HG02840 (cell line): ENCODE data around the gene FAM199X.

ENCODE experiments used
- ATAC-seq: cut with Tn5 transposase; IDR thresholded peaks from one replicate; pipeline ENCODE4 v1.9.1; 2021; ENCODE audit warnings: mild to moderate bottlenecking, moderate library complexity, moderate number of reproducible peaks; ENCODE audit not compliant: unreplicated experiment, low FRiP score

Gene FAM199X

DNA sequence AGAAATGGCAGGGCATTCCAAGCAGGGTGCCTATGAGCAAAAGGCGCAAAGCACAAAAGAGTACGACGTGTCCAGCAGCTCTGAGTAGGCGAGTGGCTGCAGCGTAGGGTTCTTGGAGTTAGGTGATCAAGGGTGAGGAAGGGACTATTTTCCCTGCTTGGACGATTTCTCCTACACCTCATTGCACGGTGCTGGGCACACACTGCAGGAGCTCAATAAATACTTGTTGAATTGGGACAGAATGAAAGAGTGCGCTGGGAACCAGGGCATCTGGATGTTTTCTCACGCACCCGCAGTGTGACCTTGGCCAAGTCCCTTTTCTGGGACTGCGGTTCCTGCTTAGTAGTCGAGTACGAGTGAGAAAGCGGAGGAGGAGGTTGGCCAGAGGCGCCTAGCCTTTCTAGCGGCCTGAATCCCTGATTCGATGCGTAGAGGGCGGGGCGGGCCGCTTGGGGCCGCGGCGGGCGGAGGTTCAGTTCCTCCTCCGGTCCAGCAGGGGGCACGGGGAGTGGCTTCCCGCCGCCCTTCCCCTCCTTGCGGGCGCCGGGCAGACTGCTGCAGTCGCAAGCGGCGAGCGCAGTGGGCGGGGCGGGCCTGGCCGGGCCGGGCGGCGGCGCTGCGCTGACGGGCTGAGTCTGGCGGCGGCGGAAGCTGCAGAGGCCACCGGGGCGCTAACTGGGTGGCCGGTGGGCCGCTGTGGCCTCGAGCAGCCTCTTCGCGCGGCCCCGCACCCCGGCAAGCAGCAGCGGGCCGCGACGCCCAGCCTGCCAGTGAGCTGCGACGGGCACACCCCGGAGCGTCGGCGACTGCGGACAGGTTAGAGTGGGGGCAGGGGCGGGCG lies at the start of gene FAM199X:
Gene FAM199X (plus strand): TSS at position 560 of the 841 bp plus-strand sequence. CDS start 333 bp downstream, outside the sequence.
- peak; percentile 94 for ATAC-seq

DNA sequence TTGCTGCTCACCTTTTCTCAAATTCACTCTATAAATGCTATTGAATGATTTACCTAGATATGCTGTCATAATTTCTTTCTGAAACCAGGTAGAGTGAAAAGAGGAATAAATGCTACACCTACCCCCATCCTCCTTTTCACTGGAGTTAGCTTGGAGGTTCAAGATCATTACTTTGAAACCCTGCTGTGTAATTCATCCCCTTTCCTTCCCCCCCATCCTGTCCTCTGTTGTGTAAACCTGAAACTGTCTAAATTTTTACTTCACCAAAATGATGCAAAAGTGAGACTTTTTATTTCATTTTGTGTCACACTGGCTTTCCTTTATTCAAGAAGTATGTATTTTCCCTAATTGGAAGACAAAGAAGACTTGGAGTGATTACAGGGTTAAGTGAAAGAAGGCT lies 48.5 kb upstream of the FAM199X start:
- ATAC-seq = no peak

DNA sequence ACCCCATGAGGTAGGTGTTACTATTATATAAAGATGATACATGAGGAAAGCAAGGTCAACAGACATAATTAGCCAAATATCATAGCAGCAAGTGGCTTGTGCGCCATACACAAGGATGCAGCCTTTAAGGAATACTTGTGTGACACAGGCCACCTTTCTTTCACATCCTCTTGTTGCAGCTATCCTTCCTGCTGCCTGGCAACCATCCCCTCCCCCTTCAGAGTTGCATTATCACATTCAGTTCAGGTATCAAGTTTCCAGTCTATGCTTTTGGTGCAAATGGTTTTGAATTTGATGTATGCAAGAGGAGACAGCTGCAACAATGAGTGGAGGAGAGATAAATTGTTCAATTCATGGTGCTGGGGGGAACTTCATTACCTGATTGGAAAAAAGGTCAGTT lies 47.5 kb upstream of the FAM199X start:
- ATAC-seq = no peak

DNA sequence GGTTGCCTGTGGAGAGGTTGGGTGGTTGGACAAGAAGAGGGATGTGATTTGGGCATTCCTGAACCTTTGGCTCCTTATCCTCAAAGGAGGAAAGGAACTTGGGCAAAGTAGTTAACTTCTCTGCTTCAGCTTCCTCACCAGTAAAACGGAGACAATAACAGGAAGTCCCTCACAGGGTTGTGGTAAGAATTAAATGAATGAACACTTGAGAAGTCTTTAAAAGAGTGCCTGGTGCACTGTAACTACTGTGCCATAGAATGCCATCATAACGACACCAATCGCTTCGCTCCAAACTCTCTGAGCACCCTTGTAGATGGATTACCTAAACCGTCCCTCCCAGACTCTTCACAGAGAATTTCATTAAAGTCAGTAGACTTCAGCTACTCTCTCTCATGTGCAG lies 43.4 kb upstream of the FAM199X start:
- no peak for ATAC-seq

DNA sequence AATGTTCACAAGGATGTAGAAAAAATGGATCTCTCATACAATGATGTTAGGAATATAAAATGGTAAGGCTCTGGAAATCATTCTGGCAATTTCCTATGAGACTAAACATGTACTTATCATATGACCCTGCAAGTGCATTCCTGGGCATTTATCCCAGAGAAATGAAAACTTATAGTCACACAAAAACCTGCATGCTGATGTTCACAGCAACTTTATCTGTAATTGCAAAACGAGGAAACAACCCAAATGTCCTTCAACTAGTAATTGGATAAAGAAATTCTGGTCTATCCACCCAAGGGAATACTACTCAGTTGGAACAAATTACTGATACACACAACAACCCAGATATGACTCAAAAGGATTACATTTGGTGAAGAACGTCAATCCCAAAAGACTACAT lies 39.4 kb upstream of the FAM199X start:
- ATAC-seq = no peak

DNA sequence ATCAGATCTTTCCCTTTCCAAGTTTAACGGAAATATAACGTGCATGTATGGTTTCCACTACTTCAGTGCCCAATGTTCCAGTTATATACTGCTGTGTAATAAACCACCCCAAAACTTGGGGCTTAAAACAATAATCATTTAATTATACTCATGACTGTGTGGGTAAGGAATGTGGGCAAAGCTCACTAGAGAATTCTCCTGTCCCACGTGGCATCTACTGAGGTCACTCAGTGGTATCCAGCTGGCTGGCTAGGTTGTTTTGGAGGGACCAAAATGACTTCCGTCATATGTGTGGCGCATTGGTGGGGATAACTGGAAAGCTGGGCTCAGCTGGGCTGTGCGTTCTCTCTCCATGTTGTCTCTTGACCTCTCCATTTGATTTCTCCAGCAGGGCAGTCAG lies 35.4 kb upstream of the FAM199X start:
- no peak for ATAC-seq

DNA sequence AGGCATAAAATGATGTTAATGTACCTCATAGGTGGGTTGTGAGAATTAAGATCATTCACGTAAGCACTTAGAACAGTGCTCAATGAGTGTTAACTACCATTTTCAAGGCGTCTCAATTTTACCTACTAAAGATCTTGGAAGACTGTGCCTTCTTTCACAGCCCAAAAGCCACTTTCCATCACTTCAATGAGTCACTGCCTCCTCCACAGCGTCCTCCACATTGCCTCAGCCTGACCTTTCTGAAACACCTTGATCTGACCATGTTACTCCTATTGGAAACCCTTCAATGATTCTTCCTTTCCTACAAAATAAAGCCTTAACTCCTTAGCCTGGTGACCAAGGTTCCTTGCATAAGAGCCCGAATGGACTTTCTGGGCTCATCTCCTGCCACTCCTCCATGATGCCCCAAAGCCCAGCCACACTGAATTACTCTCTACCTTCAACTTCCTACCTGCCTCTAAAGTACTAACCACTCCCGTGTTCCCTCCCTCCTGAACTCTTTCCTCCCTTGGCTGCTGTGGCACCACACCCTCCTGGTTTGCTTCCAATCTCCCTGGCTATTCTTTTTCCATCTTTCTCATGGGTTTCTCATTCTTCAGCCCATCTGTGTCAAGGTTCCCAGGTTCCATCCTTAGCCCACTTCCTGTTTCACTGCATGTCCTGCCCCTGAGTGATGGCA lies 31.5 kb upstream of the FAM199X start:
- no peak for ATAC-seq

DNA sequence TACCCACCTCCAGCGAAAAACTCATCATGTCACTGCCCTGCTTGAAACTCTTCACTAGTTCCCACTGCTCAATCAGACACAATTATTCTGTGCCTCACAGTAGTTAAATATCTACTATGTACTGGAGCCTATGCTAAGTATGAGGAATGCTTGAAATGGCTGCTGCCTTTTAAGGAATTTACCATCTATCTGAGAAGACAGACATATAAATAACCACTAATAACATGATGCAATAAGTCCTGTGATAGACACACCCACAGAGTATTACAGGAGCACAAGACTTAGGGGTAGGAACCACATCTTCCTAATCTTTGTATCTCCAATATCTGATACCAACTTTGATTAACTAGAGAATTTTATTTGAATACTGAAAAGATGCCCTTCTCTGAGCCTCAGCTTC lies 30.6 kb upstream of the FAM199X start:
- ATAC-seq = no peak

DNA sequence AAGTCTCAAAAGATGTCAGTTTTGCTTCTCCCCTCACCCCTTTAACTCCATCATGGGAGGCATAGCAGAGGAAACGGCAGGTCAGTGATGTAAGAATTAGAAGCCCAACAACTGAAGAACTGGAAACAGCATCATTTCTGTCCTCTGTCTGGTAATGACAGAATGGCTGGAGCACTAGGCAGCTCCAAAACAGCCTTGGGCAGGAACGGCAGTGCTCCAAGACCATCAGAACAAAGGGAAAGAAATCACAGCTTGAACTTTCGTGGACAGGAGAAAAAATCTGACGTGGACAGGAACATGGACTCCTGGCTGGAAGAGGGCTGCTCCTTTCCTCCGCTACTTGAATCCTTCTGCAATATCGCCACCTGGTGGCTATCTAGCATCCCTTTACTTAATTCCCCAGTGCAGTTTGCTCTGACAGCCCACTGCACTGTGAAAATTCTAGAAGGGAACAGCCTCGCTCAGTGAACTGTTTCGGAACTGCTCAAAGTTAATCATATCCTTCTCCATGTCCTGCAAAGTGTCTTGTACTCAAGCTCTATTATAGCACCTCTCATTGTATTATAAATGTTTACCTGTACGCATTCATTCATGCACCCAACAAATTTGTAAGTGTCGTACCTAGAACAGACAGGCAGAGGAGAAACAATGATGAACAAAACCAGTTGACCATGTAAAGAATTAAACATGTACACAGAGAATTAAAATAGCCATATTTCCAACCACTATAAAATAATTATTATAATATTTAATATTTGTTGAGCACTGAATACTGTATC lies 29.8 kb upstream of the FAM199X start:
- ATAC-seq = peak; percentile 69

DNA sequence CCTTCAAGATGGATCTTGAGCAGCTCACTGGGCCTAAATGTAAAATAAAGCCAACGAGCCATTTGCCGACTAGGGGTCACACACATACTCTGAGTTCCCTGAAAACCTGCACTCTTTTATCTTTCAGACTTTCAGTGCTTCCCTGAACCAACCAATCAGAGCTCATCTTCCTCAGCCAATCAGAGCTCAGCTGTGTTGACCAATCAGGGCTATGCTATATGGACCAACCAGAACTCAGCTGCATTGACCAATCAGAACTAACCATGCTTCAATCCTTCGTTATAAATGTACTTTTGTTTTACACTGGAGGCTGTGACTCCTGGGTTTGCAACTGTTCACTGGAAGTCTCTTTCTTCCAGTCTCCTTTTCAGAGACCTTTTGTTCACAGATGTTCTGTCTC lies 28.8 kb upstream of the FAM199X start:
- ATAC-seq = no peak

DNA sequence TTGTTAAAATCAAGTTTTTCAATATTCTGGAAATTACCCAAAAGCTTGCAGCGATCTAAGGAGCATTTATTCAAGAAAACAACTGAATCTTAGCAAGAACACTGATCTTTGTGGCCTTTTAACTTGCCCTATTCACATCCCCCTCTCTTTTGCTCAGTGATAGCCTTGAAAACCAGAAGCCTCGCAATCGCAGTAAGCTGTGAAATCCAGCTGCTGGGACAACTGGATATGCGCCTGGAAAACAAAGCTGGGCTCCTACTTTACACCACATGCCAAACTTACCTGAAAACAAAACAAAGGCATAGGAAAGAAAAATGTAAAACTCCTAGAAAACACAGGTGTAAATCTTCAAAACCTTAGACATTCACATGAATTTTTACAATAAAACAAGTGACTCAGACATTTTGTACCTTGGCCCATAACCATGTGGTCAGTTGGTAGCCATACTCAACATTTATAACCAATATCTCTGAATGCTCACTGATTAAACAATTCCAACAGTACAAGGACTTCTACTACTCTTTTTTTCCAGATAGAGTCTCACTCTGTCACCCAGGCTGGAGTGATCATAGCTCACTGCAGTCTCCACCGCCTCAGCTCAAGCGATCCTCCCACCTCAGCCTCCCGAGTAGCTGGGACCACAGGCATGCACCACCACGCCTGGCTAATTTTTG lies 25.0 kb upstream of the FAM199X start:
- ATAC-seq = no peak

DNA sequence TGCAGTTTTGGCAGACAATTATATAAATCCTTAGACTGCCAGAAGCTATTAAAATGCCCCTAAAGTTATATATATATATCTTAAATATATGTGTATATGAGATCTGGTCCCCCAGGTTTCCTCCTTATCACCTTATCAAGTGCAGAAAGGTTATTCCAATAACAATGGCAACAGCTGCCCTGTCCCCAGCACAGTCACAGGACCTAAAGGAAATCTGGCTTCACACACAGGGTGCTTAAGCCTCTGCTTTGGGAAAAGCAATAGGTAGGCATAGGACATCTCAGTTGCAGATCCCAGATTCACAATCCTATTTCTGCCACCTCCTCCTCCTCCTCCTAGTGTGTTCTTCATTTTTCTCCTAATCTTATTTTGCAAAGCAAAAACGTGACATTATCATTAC lies 15.2 kb upstream of the FAM199X start:
- no peak for ATAC-seq

DNA sequence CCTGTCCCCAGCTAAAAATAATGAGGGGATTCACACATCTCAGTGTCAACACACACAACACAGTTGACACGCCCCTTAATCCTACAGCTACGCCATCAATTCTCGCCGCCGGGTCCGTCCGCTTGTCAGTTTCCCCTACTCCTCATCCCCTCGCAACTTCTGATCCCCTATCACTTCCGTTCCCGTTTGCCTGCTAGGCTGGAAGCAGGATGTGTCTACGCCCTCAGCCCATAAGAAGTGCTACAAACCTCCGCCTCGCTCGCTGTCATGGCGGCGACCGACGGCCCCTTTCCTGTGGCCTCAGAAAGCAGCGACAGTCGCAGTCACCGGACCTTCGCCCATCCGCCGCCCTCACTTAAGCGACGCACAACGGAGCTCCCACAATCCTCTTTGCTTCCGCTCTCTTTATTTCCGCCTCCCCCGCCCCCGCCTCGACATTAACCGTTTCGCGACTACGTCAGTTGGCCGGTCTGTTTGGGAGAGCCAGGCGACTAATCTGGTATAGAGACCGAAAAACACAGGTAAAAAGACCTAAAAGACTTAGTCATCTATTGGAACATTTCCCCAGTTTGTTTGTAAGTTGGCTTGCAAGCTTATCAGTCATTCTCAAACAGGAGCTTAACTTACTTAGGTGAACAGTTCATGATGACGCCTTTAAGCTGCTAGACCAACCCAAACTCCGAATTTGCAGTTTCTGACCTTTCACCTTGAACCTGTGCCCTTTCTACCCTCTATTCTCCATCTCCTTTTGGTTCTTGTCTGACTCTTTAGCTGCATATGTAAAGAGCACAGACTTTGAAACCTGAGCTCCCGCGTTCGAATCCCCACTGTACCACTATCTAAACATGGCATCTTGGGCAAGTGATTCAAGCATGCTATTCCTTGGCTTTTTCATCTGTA lies 9.4 kb upstream of the FAM199X start, which contains the start of gene SLC25A53:
Gene SLC25A53 (minus strand): TSS at position 380 of the 900 bp plus-strand sequence. CDS start 51,752 bp downstream, outside the sequence.
- peak; percentile 94 for ATAC-seq

DNA sequence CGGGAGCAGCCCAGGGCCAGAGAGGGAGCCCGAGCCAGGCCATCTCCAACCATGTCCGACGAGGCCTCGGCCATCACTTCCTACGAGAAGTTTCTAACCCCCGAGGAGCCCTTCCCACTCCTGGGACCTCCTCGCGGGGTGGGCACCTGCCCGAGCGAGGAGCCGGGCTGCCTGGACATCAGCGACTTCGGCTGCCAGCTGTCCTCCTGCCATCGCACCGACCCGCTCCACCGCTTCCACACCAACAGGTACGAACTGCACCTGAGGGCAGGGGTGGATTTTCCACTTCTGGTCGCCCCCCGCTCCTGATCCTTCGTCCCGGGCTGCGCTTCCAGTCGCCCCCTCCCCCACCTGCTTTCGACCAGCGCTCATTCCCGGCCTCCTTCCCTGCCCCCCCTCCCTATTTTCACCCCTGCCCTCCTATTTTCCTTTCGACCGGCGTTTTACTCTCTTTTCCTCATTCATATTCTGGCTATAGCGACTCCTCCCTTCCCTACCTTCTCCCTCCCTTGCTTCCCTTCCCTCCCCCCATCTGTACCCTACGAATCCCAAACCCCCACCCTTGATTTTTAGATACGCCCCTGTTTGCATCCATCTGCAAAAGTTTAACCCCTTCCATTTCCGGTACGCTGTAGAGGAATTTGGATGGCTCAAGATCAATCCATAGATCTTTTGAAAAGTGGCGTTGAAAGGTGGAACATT lies 633 bp downstream of the FAM199X start:
- no peak for ATAC-seq

DNA sequence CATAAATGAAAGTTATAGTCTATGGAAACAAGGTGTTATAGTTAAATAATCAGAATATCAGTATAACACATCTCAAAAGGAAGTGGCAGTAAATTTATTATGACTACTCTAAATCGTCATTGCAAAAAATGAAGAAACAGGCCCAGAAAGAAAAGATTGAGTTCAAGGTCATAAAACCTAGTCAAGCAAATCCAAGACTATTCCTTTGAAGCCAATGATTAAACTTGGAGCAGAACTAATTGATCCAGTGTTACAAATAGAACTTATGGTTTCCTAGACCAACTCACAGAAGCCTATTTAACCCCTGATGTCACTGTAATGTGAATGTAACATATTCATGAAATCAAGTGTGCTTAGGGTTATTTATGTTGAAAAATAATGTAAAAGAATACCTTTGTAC lies 1.9 kb downstream of the FAM199X start:
- no peak for ATAC-seq

DNA sequence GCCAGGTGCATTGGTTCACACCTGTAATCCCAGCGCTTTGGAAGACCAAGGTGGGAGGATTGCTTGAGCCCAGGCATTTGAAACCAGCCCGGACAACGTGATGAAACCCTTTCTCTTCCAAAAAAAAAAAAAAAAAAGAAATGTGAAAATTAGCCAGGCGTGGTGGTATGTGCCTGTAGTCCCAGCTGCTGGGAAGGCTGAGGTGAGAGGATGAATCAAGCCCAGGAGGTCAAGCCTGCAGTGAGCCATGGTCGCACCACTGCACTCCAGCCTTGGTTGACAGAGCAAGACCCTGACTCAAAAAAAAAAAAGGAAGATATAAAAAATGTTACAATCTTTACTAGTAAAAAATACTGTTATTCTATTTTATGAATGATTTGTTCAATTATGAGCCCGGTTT lies 5.9 kb downstream of the FAM199X start:
- ATAC-seq = no peak

DNA sequence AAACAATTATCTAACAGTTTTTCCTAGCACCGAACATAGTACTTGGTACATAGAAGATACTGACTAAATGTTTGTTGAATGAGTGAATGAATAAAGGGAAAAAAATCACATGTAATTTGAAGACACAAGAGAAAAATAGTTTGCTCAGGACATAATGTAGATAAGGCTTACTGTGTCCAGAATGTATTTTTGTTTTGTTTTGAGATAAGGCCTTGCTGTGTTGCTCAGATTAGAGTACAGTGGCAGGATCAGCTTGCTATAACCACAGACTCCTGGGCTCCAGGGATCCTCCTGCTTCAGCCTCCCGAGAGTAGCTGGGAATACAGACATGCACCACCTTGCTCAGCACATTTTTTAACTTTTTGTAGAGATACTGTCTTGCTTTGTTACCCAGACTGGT lies 6.5 kb downstream of the FAM199X start:
- no peak for ATAC-seq

DNA sequence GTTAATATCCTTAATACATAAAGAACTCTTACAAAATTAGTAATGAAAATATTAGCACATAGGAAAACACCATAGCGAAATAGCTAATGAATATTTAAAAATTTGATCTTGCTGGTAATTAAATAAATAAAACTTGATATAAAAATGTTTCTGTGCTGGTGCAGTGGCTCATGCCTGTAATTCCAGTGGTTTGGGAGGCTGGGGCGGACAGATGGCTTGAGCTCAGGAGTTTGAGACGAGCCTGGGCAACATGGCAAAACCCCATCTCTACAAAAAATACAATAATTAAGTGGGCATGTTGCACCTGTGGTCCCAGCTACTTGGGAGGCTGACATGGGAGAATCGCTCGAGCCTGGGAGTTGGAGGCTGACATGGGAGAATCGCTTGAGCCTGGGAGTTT lies 7.6 kb downstream of the FAM199X start:
- no peak for ATAC-seq

DNA sequence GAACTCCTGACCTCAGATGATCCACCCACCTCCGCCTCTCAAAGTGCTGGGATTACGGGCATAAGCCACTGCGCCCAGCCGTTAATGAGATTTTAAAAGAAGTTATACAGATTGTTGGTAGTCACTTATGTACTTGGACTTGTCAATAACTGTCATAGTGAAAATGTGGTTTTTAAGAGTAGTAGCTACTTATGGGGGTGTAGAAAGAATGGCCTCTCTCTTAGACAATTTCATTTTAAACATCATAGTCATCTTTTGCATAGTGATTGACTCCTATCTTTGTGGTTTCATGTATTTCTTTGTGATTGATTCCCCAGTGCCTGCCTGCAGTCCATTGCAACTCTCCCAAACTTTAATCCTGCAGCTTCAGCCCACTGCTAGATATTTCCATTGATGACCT lies 17.4 kb downstream of the FAM199X start:
- ATAC-seq = no peak
